ENCODE measurements around the gene CDH22.

DNA sequence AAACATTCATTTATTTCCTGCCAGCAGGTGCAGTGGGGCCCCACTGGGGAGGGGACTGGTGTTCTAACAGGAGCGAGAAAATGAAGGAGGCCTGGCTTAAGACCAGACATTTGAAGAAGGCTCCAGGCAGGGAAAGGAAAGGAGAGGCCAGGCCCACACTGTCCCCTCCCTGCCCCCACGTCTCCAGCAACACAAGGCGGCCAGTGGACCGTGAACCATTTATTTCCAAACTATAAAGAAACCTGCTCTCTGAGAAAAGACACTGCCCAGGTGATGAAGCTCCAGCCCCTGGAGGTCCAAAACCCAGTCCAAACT lies 41.4 kb upstream of the CDH22 start:
- no peak for TF ChIP-seq REST (IDR thresholded peaks at IDR 0.05; ENCODE audit: low read depth)
- no peak for TF ChIP-seq USF1 (IDR thresholded peaks at IDR 0.05)
- TF ChIP-seq CREB1 (IDR thresholded peaks at IDR 0.05; ENCODE audit: low read depth) = no peak
- TF ChIP-seq EP300 (IDR thresholded peaks at IDR 0.05; ENCODE audit: borderline replicate concordance) = no peak
- no peak for TF ChIP-seq TAF1 (IDR thresholded peaks at IDR 0.05; ENCODE audit: low read depth)
- TF ChIP-seq CEBPB (IDR thresholded peaks at IDR 0.05) = no peak
- TF ChIP-seq ZBTB7A (IDR thresholded peaks at IDR 0.05; ENCODE audit: low read depth) = no peak
- no peak for TF ChIP-seq RAD21 (IDR thresholded peaks at IDR 0.05; ENCODE audit: low read depth)
- TF ChIP-seq TEAD4 (IDR thresholded peaks at IDR 0.05) = no peak
- TF ChIP-seq, protein P1, sequence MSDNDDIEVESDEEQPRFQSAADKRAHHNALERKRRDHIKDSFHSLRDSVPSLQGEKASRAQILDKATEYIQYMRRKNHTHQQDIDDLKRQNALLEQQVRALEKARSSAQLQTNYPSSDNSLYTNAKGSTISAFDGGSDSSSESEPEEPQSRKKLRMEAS (IDR thresholded peaks at IDR 0.05) = no peak
- TF ChIP-seq FOXM1 (IDR thresholded peaks at IDR 0.05; ENCODE audit: borderline replicate concordance, low read depth) = no peak
- TF ChIP-seq NFIC (IDR thresholded peaks at IDR 0.05) = no peak
- TF ChIP-seq YY1 (IDR thresholded peaks at IDR 0.05; ENCODE audit: low read depth) = no peak
- no peak for TF ChIP-seq EGR1 (IDR thresholded peaks at IDR 0.05)
